Spleen (tissue), 11 donors: Measurements from ENCODE around the gene WFDC9. TPM values are rescaled to one million over a fixed set of nuclear protein-coding genes. Genes with fewer than 3 reads are reported as not detected.
A peak's percentile ranks its signal among the peaks of the same experiment; 100 is the strongest.

Experiments
- DNase-seq: peaks from one replicate; pipeline ENCODE4 v3.0.0-alpha.2; 2020
- H3K27ac ChIP-seq, 8 donors: fragments of 200-600 bp; sonication (generic) in 7 of 8; 1 replicate in 4 of 8; 2 replicates in 4 of 8; pipeline versions ENCODE4 v1.5.0 to v1.8.0; 2016 to 2021; ENCODE audit warnings: inconsistent platforms in 4 of 8, mild to moderate bottlenecking in 4 of 8, moderate library complexity in 1 of 8
- H3K27me3 ChIP-seq, 7 donors: fragments of 200-600 bp; sonication (generic) in 6 of 7; replicated peaks in 1 of 7; 1 replicate in 4 of 7; 2 replicates in 3 of 7; pipeline versions ENCODE4 v1.5.0 to v1.8.0; 2016 to 2021; ENCODE audit warnings: inconsistent platforms in 3 of 7, mild to moderate bottlenecking in 1 of 7
- H3K36me3 ChIP-seq, 6 donors: fragments of 200-600 bp; sonication (generic) in 5 of 6; 1 replicate in 4 of 6; 2 replicates in 2 of 6; pipeline versions ENCODE4 v1.5.0 to v1.8.0; 2016 to 2021; ENCODE audit warnings: inconsistent platforms in 2 of 6
- H3K4me1 ChIP-seq, 6 donors: fragments of 200-600 bp; sonication (generic) in 5 of 6; 1 replicate in 3 of 6; 2 replicates in 3 of 6; pipeline versions ENCODE4 v1.5.0 to v1.8.0; 2016 to 2021; ENCODE audit warnings: inconsistent platforms in 3 of 6
- H3K4me3 ChIP-seq, 8 donors: fragments of 200-600 bp; sonication (generic) in 7 of 8; 1 replicate in 4 of 8; 2 replicates in 4 of 8; pipeline versions ENCODE4 v1.5.0 to v1.8.0; 2016 to 2021; ENCODE audit warnings: inconsistent platforms in 4 of 8, mild to moderate bottlenecking in 4 of 8, moderate library complexity in 2 of 8
- H3K9me3 ChIP-seq, 8 donors: fragments of 200-600 bp; sonication (generic) in 7 of 8; 1 replicate in 4 of 8; 2 replicates in 4 of 8; pipeline versions ENCODE4 v1.5.0 to v1.8.0; 2016 to 2021; ENCODE audit warnings: inconsistent platforms in 4 of 8
- POLR2A ChIP-seq, 3 donors: fragments of 450-650 bp; IDR thresholded peaks; one replicate each; pipeline ENCODE4 v1.5.1; 2017; ENCODE audit warnings: antibody characterized with exemption in 3 of 3, mild to moderate bottlenecking in 1 of 3
- POLR2AphosphoS5 ChIP-seq, 3 donors: sonication (generic); formaldehyde crosslinking; IDR thresholded peaks; one replicate each; pipeline ENCODE4 v1.5.1; 2017; ENCODE audit warnings: antibody characterized with exemption in 3 of 3
- WGBS, 5 donors: extraction: QIAGEN DNeasy Blood & Tissue Kit in 3 of 5; methylation state at CpG; one replicate each; pipeline versions ENCODE4 v1.1.5 to v1.1.7; 2013 to 2018; 5-methylcytosine and 5-hydroxymethylcytosine counted together
- intact Hi-C: fragments of 100-400 bp; cut with DNase I; formaldehyde crosslinking; loops from one replicate; pipeline ENCODE4 v1.15.0; 2023; ENCODE audit warnings: low total_unique reads
- polyA plus RNA-seq, 3 donors: library from polyadenylated mRNA; stranded (reverse); fragments of 200-250 nt; gene quantifications; one replicate each; pipeline ENCODE4 v1.2.1, GENCODE V29; 2013
- total RNA-seq, 7 donors: library from RNA; depleted of rRNA in 3 of 7; stranded (reverse); fragments of >200 nt in 3 of 7; fragmentation: NEBNext Ultra II Directional in 4 of 7; extraction: Animal tissue kit (Norgen Biotek cat#: 25700) in 4 of 7; gene quantifications; one replicate each; pipeline versions ENCODE4 v1.1.0 to v1.2.1, GENCODE V29; 2016 to 2021
- TF ChIP-seq, protein P1 (sequence below), 11 experiments: fragments of 200-600 bp in 7 of 11; fragments of 450-650 bp in 4 of 11; sonication (generic) in 4 of 11; IDR thresholded peaks in 8 of 11; conservative IDR thresholded peaks in 3 of 11; 1 replicate in 7 of 11; 2 replicates in 4 of 11; pipeline versions ENCODE4 v1.4.0 to v1.8.0; 2016 to 2021; ENCODE audit warnings: antibody characterized with exemption in 11 of 11, inconsistent platforms in 4 of 11, mild to moderate bottlenecking in 1 of 11
- donor health status: healthy with polysubstance abuse.
- donor health status: DM: no; HTN: no; CAD: no; lungs with moderate emphysema.
- donor health status: DM: no; HTN: no; CAD: no.
- donor health status: Bipolar disorder and iron deficiency.
- donor health status: healthy.
- donor health status: DM: no; HTN: no; CAD: no.
- donor health status: DM: yes; HTN: yes; CAD: no.

The WFDC9 gene
- total and polyA plus RNA-seq, 10 donors, result not detected

GRCh38 chr20:45626540-45626939, 4.5 kb downstream of the WFDC9 start:
- TF ChIP-seq POLR2A (IDR thresholded peaks at IDR 0.05) (no peak), POLR2AphosphoS5 (IDR thresholded peaks at IDR 0.05) (no peak)
- TF ChIP-seq, protein P1, sequence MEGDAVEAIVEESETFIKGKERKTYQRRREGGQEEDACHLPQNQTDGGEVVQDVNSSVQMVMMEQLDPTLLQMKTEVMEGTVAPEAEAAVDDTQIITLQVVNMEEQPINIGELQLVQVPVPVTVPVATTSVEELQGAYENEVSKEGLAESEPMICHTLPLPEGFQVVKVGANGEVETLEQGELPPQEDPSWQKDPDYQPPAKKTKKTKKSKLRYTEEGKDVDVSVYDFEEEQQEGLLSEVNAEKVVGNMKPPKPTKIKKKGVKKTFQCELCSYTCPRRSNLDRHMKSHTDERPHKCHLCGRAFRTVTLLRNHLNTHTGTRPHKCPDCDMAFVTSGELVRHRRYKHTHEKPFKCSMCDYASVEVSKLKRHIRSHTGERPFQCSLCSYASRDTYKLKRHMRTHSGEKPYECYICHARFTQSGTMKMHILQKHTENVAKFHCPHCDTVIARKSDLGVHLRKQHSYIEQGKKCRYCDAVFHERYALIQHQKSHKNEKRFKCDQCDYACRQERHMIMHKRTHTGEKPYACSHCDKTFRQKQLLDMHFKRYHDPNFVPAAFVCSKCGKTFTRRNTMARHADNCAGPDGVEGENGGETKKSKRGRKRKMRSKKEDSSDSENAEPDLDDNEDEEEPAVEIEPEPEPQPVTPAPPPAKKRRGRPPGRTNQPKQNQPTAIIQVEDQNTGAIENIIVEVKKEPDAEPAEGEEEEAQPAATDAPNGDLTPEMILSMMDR (IDR thresholded peaks at IDR 0.05 in 8 of 11, conservative IDR thresholded peaks at IDR 0.05 in 3 of 11), result no peak
- 41 to 60% (median 55%) methylated on average over 2 of the region's 2 CpGs for WGBS, 5 donors

GRCh38 chr20:45621593-45621992, 9.5 kb downstream of the WFDC9 start:
- H3K36me3 ChIP-seq, result no peaks in the 10 kb centered on the region
- H3K9me3 ChIP-seq, result peaks cover 0 to 8% (median 0%) of the 10 kb centered on the region in 8 donors
- TF ChIP-seq POLR2AphosphoS5 (IDR thresholded peaks at IDR 0.05) (no peak), POLR2A (IDR thresholded peaks at IDR 0.05) (no peak)
- TF ChIP-seq, protein P1 (IDR thresholded peaks at IDR 0.05 in 8 of 11, conservative IDR thresholded peaks at IDR 0.05 in 3 of 11), result no peak
- no peak overlapping the region for H3K27ac ChIP-seq
- DNase-seq, result no peak
- no peaks in the 10 kb centered on the region for H3K27me3 ChIP-seq
- intact Hi-C loops, result no loop called here
- H3K4me1 ChIP-seq, result no peaks in the 10 kb centered on the region
- WGBS, 5 donors, result 75 to 91% (median 82%) methylated on average over 2 of the region's 2 CpGs
- no peak overlapping the region for H3K4me3 ChIP-seq

More at GRCh38 chr20:45626540-45626939, 4.5 kb downstream of the WFDC9 start:
- peaks cover 0 to 8% (median 0%) of the 10 kb centered on the region in 8 donors for H3K9me3 ChIP-seq
- H3K27me3 ChIP-seq, result peaks cover 0 to 6% (median 0%) of the 10 kb centered on the region in 7 donors
- intact Hi-C loops, result no loop called here
- no peak overlapping the region for H3K4me3 ChIP-seq
- H3K4me1 ChIP-seq, result peaks cover 0 to 4% (median 0%) of the 10 kb centered on the region in 6 donors
- DNase-seq, result no peak
- H3K27ac ChIP-seq, result no peak overlapping the region
- no peaks in the 10 kb centered on the region for H3K36me3 ChIP-seq

DNA sequence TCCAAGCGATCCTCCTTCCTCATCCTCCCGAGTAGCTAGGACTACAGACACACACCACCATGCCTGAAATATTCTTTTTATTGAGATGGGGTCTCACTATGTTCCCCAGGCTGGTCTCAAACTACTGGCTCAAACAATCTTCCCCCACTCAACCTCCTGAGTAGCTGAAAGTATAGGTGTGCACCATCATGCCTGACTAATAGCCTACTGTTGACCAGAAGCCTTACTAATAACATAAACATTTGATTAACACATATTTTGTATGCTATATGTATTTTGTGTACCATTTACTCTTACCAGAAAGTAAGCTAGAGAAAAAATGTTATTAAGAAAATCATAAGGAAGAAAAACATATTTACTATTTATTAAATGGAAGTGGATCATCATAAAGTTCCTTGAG, 13.5 kb downstream of the WFDC9 start:
- Histone ChIP-seq H3K27ac (no peak overlapping the region), H3K4me3 (no peak overlapping the region), H3K4me1 (no peaks in the 10 kb centered on the region), H3K9me3 (no peaks in the 10 kb centered on the region), H3K27me3 (no peaks in the 10 kb centered on the region), H3K36me3 (no peaks in the 10 kb centered on the region)
- DNase-seq, result no peak
- TF ChIP-seq, protein P1 (IDR thresholded peaks at IDR 0.05 in 8 of 11, conservative IDR thresholded peaks at IDR 0.05 in 3 of 11), result no peak
- WGBS, 5 donors, result 88 to 99% (median 91%) methylated on average over 2 of the region's 2 CpGs
- intact Hi-C loops, result no loop called here

DNA sequence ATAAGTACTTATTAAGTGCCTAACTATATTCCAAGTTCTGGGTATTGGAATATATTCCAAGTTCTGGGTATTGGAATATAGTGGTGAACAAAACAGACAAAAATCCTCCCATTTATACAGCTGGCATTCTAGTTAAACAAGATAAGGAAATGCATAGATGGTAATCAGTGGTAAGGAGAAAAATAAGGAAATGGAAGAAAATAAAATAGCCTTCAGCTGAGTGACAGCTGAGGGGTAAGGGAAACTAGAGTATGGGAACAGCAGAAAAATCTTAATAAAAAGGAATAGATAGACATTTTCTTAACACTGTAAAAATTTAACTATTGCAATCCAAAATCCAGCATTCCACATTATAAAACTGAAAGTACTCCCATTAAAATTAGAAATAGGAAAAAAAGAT, 18.8 kb downstream of the WFDC9 start:
- Histone ChIP-seq H3K4me1 (no peaks in the 10 kb centered on the region), H3K27ac (peak overlapping the region in 1 of 8 donors; percentile 28), H3K9me3 (peaks cover 0 to 5% (median under 1%) of the 10 kb centered on the region in 8 donors), H3K36me3 (no peaks in the 10 kb centered on the region), H3K4me3 (no peak overlapping the region), H3K27me3 (peaks cover 0 to 15% (median 0%) of the 10 kb centered on the region in 7 donors)
- intact Hi-C loops, result no loop called here
- TF ChIP-seq POLR2A (IDR thresholded peaks at IDR 0.05) (no peak), POLR2AphosphoS5 (IDR thresholded peaks at IDR 0.05) (no peak)
- TF ChIP-seq, protein P1 (IDR thresholded peaks at IDR 0.05 in 8 of 11, conservative IDR thresholded peaks at IDR 0.05 in 3 of 11), result no peak
- DNase-seq, result no peak
